Fibroblast of skin of scalp (primary cell): ENCODE data around the gene COX14.
"Not testable (repeated sequence)": the region's sequence is repeated elsewhere in the genome, so short reads cannot be mapped to it uniquely, and the experiment has no call there.

Source experiments
- DNase-seq: peaks from one replicate; pipeline ENCODE4 v3.0.0-alpha.2; 2013

The COX14 gene

DNA sequence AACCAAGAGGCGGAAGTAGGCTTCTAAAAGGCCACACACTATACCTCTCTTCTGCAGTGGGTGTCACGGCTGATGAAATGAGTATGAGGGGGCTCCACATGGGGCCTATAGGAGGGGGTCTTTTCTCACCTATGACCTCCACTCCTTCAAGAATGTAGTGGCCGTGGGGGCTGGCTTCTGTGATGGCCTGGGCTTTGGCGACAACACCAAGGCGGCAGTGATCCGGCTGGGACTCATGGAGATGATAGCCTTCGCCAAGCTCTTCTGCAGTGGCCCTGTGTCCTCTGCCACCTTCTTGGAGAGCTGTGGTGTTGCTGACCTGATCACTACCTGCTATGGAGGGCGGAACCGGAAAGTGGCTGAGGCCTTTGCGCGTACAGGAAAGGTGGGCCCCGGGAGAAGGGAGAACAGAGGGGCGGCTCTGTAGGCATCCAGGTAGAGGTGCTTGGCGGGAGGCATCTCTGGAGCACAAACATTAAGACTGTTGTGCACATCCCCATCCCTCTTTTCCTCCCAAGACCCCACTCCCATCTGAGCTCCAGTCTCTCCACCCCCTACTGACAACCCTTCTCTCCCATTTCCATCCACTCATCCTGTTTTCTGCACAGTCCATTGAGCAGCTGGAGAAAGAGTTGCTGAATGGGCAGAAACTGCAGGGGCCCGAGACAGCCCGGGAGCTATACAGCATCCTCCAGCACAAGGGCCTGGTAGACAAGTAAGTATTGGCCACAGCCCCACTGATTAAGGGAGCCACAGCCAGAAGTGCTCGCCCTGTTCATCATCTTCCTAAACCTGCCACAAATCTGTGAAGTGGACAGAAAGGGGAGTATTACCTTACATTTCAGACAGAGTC lies 4.4 kb upstream of the COX14 start:
- no peak for DNase-seq

DNA sequence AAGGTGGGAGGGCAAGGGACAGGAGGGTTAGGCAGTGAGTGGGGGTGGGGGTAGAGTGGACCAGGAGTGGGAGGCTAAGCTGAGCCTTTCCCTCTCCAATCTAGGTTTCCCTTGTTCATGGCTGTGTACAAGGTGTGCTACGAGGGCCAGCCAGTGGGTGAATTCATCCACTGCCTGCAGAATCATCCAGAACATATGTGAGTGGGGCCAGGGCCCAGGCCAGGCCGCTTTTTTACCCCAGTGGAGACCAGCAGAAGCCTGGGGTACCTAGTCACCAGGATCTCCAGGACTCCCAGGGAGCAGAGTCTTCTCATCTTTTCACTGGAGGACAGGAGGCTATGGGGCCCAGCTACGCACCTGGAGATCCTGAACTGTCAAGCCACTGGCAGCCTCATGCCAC lies 2.7 kb upstream of the COX14 start:
- no peak for DNase-seq

- DNase-seq: peak; percentile 40
These were observed 1.8 kb upstream of the COX14 start for GRCh38 chr12:50110127-50110761.

GRCh38 chr12:50110762-50111351 lies 1.2 kb upstream of the COX14 start:
- peak; percentile 27 for DNase-seq

DNA sequence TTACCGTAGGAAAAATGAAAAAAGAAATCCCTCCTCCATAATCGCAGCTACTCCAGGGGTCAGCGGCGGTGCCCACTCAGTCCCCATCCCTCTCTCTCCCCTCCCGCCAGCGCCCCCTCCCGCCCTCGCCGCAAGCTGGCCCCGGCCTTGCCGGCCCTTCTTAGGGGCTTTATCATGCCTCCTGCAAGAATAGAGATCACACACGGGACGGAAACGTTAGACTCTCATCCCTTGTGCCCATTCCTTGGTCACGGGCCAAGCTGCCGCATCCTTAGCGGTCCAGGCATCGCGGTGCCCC lies 692 bp upstream of the COX14 start:
- no peak for DNase-seq

DNA sequence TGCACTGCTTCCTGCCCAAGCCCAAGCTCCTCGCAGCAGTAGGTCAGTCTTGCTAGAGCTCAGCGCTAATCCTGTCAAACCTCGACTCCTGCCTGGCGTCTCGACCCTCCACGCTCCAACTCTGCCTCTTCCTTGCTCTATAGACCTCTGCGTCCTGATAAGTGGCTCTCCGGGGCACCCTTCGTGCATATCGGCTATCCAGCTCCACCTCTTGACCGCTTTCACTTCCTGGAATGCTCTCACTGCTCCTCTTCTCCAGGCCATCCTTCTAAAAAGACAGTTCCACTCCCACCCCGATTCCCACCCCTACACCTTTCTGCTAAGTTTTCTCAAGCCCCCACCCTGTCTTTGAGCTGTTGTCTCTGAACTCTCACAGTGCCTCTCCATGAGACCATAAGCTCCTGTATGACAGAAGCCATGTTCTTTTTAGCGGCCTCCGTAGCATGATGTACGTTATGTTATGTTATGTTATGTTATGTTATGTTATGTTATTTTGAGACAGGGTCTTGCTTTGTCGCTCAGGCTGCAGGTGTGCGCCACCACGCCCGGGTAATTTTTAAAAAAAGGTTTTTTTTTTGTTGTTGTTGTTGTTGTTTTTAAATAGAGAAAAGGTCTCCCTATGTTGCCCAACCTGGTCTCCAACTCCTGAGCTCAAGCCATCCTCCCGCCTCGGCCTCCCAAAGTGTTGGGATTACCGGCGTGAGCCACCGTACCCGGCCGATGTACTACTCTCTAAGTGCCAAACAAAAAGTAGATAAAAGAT lies 601 bp downstream of the COX14 start:
- DNase-seq: no peak

DNA sequence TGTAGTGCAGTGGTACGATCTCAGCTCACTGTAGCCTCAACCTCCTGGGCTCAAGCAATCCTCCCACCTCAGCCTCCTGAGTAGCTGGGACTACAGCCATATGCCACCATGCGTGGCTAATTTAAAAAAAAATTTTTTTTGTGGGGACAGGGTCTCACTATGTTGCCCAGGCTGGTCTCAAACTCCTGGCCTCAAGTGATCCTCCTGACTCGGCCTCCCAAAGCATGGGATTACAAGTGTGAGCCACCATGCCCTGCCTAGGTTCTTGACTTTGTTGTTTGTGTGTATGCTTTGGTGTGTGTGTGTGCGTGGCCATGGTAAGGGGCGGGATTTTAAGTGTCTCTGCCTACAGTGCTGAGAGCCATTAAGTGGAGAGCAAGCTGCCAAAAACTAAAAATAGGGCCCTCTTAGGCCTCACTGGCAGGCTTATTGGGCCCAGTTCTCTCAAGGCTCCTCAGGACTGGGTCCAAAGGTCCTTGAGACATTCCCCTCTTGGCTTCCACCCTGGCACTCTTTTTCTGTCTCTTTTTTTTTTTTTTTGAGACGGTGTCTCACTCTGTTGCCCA lies 5.1 kb downstream of the COX14 start:
- no peak for DNase-seq

DNA sequence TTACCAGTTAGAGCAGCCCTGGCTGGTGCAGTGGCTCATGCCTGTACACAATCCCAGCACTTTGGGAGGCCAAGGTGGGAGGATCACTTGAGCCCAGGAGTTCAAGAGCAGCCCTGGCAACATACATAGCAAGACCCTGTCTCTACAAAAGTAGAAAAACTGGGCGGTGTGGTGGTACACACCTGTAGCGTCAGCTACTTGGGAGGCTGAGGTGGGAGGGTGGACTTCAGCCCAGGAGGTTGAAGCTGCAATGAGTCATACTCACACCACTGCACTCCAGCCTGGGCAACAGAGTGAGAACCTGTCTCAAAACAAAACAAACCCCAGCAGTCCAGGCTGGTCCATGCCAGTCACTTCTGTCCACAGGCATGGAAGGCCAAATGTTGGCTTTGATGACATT lies 7.4 kb downstream of the COX14 start:
- no peak for DNase-seq

DNA sequence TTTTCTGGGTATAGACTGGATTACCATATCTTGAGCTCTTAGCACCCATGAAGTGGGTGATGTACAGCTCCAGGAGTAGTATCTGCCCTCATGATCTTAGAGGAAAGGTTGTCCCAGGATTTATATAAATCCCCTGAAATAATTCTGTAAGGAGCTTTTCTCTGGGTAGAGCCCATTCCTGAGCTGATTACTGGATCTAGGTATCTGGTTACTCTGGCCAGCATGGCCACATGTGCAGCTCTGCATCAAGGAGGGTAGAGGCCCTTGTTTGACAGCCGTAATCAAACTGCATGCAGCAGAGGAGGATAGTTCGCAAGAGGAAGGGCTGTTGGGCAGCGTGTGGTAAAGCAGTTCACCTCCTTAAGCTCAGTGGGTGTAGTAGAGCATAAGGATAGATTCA lies 8.5 kb downstream of the COX14 start:
- no peak for DNase-seq

- DNase-seq: no peak
These were observed 8.9 kb downstream of the COX14 start for GRCh38 chr12:50120953-50121352.

DNA sequence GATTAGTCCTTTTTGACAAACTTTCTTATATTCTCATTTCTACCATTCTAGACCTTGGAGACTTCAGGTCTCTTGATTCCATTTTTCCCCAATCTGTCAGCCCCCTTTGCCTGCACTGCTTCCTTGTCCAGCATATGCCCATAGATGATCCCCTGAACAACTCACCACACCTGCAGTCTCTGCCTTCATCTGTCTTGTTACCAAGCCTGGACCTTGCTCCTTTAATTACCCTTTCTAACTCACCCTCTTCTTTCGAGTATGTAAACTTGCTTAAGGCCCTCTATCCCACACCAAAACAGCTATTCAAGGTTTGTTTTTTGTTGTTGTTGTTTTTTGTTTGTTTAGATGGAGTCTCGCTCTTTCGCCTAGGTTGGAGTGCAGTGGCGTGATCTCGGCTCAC lies 9.6 kb downstream of the COX14 start:
- no peak for DNase-seq

- DNase-seq: no peak
These were observed 11.2 kb downstream of the COX14 start for GRCh38 chr12:50123203-50123602.

- no peak for DNase-seq
These were observed 15.5 kb downstream of the COX14 start for GRCh38 chr12:50127546-50127945.

DNA sequence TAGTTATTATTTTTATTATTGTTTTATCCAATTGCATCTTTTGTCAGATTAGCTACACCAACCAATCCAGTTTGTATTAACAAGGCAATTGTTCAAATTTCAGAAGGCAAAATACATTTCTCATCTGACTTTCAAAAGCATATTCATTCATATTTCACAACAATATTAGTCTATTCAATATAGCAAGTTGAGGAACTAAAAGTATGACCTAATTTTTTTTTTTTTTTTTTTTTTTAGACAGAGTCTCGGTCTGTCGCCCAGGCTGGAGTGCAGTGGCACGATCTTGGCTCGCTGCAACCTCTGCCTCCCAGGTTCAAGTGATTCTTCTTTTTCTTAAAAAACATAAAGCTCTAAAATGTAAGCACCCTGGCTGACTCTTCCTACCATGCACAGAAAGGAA lies 17.3 kb downstream of the COX14 start:
- DNase-seq: no peak

- DNase-seq: peak; percentile 56
These were observed 20.6 kb downstream of the COX14 start for GRCh38 chr12:50132505-50133135.

GRCh38 chr12:50142993-50143392 lies 31.0 kb downstream of the COX14 start:
- DNase-seq: no peak

DNA sequence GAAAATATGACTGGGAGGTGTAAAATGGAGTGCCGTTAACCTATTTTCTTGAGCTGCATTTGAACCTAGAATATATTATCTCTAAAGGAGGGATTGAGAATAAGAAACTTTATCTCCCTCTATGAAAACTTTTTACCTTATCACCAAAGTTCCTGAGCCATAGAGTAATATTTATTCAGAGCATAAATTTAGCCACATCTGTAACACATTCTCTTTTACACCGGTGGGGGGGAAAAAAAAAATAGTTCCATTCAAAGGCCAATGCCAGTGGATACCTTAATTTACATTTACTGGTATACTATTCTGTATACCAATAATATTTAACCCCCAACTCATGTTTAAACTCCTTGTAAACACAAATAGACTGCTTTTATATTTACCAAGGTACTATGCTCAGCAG lies 33.4 kb downstream of the COX14 start:
- DNase-seq: no peak

GRCh38 chr12:50147281-50147680 lies 35.2 kb downstream of the COX14 start:
- DNase-seq: no peak

GRCh38 chr12:50148011-50148410 lies 36.0 kb downstream of the COX14 start:
- not testable (repeated sequence) for DNase-seq

- DNase-seq: no peak
These were observed 37.3 kb downstream of the COX14 start for GRCh38 chr12:50149311-50149710.

GRCh38 chr12:50151047-50151687 lies 39.1 kb downstream of the COX14 start:
- no peak for DNase-seq

GRCh38 chr12:50154947-50155346 lies 42.9 kb downstream of the COX14 start:
- not testable (repeated sequence) for DNase-seq
